Caco-2 (cell line): ENCODE results near the gene HDAC10. TPM values are rescaled to one million over a fixed set of nuclear protein-coding genes. Genes with fewer than 3 reads are reported as not detected.

Source experiments
- BruUV-seq: library from RNA; stranded (reverse); fragments of 400-500 nt; replicated peaks from 2 replicates; lab custom pipeline; 2021; lab: Mats Ljungman, UMichigan
- CTCF ChIA-PET: fragments of 300-600 bp; sonication (Branson Sonifier 250); formaldehyde crosslinking; loops from one replicate; lab custom pipeline; 2022; ENCODE audit warnings: antibody characterized with exemption; lab: Charles Lee
- POLR2A ChIA-PET: fragments of 300-600 bp; sonication (Branson Sonifier 250); formaldehyde crosslinking; loops from one replicate; lab custom pipeline; 2022; ENCODE audit warnings: antibody characterized with exemption; lab: Charles Lee
- DNase-seq, 2 experiments: peaks; one replicate each; pipeline versions ENCODE4 v3.0.0 to v3.0.0-alpha.2; 2020 to 2022
- H3K27me3 ChIP-seq: replicated peaks from 2 replicates; pipeline ENCODE4 v1.6.0; 2011; ENCODE audit warnings: low read length; ENCODE audit not compliant: control insufficient read depth, insufficient read depth
- H3K36me3 ChIP-seq: 2 replicates; pipeline ENCODE4 v1.5.1; 2011; ENCODE audit warnings: low read length; ENCODE audit not compliant: control insufficient read depth, insufficient read depth
- H3K4me1 ChIP-seq: fragments of 250-450 bp; sonication (Bioruptor Pico); 2 replicates; pipeline ENCODE4 v1.5.1; 2020; ENCODE audit warnings: mild to moderate bottlenecking
- H3K4me3 ChIP-seq: 2 replicates; pipeline ENCODE4 v1.5.1; 2011; ENCODE audit warnings: low read depth, mild to moderate bottlenecking, control low read depth, low read length
- H3K9me3 ChIP-seq: fragments of 250-450 bp; sonication (Bioruptor Pico); 2 replicates; pipeline ENCODE4 v1.5.1; 2020; ENCODE audit warnings: mild to moderate bottlenecking, moderate library complexity
- H3K27ac Mint-ChIP-seq: one replicate; pipeline ENCODE4 v1.8.0; 2022; ENCODE audit warnings: mixed read lengths; ENCODE audit not compliant: unreplicated experiment
- H3K27me3 Mint-ChIP-seq: one replicate; pipeline ENCODE4 v1.8.0; 2022; ENCODE audit warnings: mixed read lengths; ENCODE audit not compliant: insufficient read depth, unreplicated experiment
- H3K36me3 Mint-ChIP-seq: one replicate; pipeline ENCODE4 v1.8.0; 2022; ENCODE audit warnings: mild to moderate bottlenecking, mixed read lengths; ENCODE audit not compliant: insufficient read depth, unreplicated experiment
- H3K4me1 Mint-ChIP-seq: one replicate; pipeline ENCODE4 v1.8.0; 2022; ENCODE audit warnings: low read depth, mixed read lengths; ENCODE audit not compliant: unreplicated experiment
- H3K4me3 Mint-ChIP-seq: one replicate; pipeline ENCODE4 v1.8.0; 2022; ENCODE audit warnings: mild to moderate bottlenecking, moderate library complexity, mixed read lengths; ENCODE audit not compliant: unreplicated experiment
- H3K9me3 Mint-ChIP-seq: one replicate; pipeline ENCODE4 v1.8.0; 2022; ENCODE audit warnings: mixed read lengths; ENCODE audit not compliant: unreplicated experiment
- intact Hi-C: fragments of 100-400 bp; cut with micrococcal nuclease; formaldehyde crosslinking; loops from one replicate; pipeline ENCODE4 v1.10.0; 2022; ENCODE audit not compliant: unreplicated experiment
- total RNA-seq: library from RNA; stranded (reverse); gene quantifications from 2 replicates; pipeline ENCODE4 v1.2.3, GENCODE V29; 2022
- TF ChIP-seq, protein P1 (sequence below), 2 experiments: fragments of 200-600 bp in 1 of 2; IDR thresholded peaks; 1 replicate in 1 of 2; 2 replicates in 1 of 2; pipeline versions ENCODE4 v1.5.1 to v1.8.0; 2011 to 2022; ENCODE audit warnings: antibody characterized with exemption in 1 of 2, control low read depth in 1 of 2, inconsistent platforms in 1 of 2, low read depth in 1 of 2, low read length in 1 of 2, mild to moderate bottlenecking in 1 of 2, moderate library complexity in 1 of 2; ENCODE audit not compliant: insufficient read depth in 1 of 2, severe bottlenecking in 1 of 2, unreplicated experiment in 1 of 2

Gene HDAC10
- total RNA-seq, 1 experiment from 2014 or later: 63.5 TPM

DNA sequence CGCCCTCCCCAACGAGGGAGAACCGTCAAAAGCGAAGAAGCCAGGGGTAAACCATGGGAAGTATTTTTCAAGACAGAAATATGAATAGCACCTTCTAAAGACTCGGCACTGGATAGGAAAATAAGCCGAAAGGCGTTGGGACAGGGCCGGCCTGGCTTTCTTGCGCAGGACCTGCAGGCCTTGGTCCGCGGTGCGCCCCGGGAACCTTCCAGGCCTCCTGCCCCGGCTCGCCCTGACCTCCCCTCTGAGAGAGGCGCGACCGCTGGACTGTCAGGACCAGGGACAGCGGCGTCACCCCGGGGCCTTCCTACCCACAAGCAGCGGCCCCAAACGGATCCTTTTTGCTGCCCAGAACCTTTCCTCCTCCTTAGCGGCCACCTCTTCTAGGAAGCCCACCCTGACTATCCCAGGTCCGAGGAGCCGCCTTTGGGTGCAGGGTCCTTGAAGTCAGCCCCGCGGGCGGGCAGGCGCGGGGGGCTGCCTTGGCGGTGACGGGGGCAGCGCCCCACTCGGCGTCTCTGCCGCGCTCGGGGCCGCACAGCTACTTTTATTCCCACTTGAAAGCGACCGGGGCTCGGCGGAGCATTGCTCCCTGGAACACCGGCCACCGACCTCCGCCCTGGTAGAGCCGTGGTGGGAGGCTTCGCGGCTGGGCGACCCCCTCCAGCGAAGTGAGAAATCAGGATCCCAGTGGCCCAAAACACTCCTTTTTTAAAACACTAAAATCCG lies 19.8 kb upstream of the HDAC10 start:
- no peaks in the 10 kb centered on the region for H3K4me1 Mint-ChIP-seq
- H3K27me3 ChIP-seq: no peaks in the 10 kb centered on the region
- no peaks in the 10 kb centered on the region for H3K27me3 Mint-ChIP-seq
- H3K4me1 ChIP-seq: peaks cover 16% of the 10 kb centered on the region
- intact Hi-C loops: loop anchor here (5.0 kb wide), 2 partner anchors 56 to 71 kb away; partner anchors contain the start of genes DENND6B and PPP6R2
- H3K36me3 Mint-ChIP-seq: peaks cover 34% of the 10 kb centered on the region
- CTCF ChIA-PET: interaction anchor here (0.6 kb wide), 3 partner anchors 20 to 430 kb away, joined by 3 to 6 read pairs (median 5); partner anchors contain the start of gene HDAC10
- no peak overlapping the region for H3K27ac Mint-ChIP-seq
- H3K9me3 Mint-ChIP-seq: no peaks in the 10 kb centered on the region
- POLR2A ChIA-PET: interaction anchor here (0.5 to 0.6 kb wide), 3 partner anchors 77 to 292 kb away, joined by 5 to 6 read pairs (median 5); partner anchors contain the start of gene SYCE3
- peaks cover 2% of the 10 kb centered on the region for H3K36me3 ChIP-seq
- H3K4me3 Mint-ChIP-seq: peak overlapping the region; percentile 66
- H3K9me3 ChIP-seq: no peaks in the 10 kb centered on the region
- BruUV-seq: no TSS peak
- DNase-seq: peak; percentile 79 to 88
- H3K4me3 ChIP-seq: peak overlapping the region; percentile 45
- TF ChIP-seq, protein P1, sequence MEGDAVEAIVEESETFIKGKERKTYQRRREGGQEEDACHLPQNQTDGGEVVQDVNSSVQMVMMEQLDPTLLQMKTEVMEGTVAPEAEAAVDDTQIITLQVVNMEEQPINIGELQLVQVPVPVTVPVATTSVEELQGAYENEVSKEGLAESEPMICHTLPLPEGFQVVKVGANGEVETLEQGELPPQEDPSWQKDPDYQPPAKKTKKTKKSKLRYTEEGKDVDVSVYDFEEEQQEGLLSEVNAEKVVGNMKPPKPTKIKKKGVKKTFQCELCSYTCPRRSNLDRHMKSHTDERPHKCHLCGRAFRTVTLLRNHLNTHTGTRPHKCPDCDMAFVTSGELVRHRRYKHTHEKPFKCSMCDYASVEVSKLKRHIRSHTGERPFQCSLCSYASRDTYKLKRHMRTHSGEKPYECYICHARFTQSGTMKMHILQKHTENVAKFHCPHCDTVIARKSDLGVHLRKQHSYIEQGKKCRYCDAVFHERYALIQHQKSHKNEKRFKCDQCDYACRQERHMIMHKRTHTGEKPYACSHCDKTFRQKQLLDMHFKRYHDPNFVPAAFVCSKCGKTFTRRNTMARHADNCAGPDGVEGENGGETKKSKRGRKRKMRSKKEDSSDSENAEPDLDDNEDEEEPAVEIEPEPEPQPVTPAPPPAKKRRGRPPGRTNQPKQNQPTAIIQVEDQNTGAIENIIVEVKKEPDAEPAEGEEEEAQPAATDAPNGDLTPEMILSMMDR (IDR thresholded peaks at IDR 0.05; ENCODE audit: insufficient read depth in 1 of 2, low read depth in 1 of 2, low read length in 1 of 2, severe bottlenecking in 1 of 2, unreplicated experiment in 1 of 2): no peak

DNA sequence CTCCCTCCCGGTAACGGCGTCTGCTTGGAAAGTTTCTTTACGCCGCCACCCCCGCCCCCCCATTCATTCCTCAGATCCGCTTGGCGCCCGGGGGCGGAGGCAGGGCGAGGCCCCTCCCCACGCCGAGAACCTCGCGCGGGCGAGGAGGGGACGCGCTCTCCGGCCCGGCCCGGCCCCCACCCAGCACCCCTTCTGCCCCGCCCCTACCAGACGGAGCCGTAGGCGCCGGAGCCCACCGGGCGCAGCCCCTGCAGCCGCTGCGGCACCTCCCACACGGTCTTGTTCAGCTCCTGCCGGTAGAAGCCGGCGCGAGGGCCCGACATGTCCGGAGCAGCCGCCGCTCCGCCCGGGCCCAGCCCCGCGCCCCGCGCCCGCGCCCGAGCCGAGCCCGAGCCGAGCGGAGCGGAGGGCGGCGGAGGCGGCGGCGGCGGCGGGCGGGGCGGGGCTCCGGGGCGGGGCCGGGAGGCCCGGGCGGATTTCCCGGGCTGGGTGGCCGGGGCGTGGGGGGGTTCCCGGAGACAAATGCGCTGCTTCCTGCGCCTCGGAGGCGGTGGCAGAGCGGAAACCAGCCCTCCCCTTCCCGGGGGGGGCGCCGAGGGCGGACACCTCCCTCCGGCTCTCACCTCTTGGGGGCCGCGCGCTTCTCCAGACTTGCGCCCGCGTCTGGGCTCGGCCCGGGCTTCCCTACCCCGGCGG lies 19.1 kb upstream of the HDAC10 start, which contains the start of gene MAPK11:
Gene MAPK11, minus strand, starts transcription at position 411 of the 696 bp plus-strand sequence. Its CDS starts 88 bp downstream, at position 323.
- intact Hi-C loops: loop anchor here (5.0 kb wide), 2 partner anchors 57 to 72 kb away; partner anchors contain the start of genes DENND6B and PPP6R2
- DNase-seq: no peak
- TF ChIP-seq, protein P1 (IDR thresholded peaks at IDR 0.05; ENCODE audit: insufficient read depth in 1 of 2, low read depth in 1 of 2, low read length in 1 of 2, severe bottlenecking in 1 of 2, unreplicated experiment in 1 of 2): no peak
- H3K27ac Mint-ChIP-seq: no peak within 1 kb of the TSS
- CTCF ChIA-PET: interaction anchor here (1.1 kb wide), 1 partner anchor 18 kb away, joined by 3 read pairs; no protein-coding TSS in a partner anchor
- H3K4me1 Mint-ChIP-seq: no peaks in the 10 kb centered on the region
- Histone ChIP-seq H3K4me3 (peak within 1 kb of the TSS; percentile 45), H3K9me3 (no peaks in the 10 kb centered on the region), H3K36me3 (peaks cover 2% of the 10 kb centered on the region; the same call in 1 of the 2 replicates), H3K27me3 (no peaks in the 10 kb centered on the region), H3K4me1 (peaks cover 16% of the 10 kb centered on the region)
- no TSS peak for BruUV-seq
- H3K36me3 Mint-ChIP-seq: peaks cover 27% of the 10 kb centered on the region
- no peaks in the 10 kb centered on the region for H3K27me3 Mint-ChIP-seq
- peak within 1 kb of the TSS; percentile 66 for H3K4me3 Mint-ChIP-seq
- POLR2A ChIA-PET: no interaction called here
- no peaks in the 10 kb centered on the region for H3K9me3 Mint-ChIP-seq

DNA sequence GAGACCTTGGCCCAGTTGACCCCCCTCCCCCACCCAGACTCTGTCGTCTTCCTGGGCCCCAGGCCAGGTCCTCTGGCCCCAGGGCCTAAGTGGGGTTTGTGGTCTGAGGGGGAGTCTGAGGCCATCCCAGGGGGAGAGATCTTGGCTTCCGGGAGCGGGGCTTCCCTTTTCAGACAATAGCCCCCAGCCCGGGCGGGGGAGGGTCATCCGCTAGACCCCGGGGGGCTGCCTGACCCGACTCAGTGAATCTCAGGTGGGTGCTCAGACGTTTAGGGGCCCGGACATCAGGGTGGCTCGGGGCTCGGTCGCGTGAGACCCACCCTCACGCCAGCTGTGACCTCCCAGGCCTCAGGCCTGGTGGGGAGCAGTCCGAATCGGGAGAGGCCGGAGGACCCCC lies 18.5 kb upstream of the HDAC10 start:
- DNase-seq: no peak
- H3K9me3 ChIP-seq: no peaks in the 10 kb centered on the region
- no peaks in the 10 kb centered on the region for H3K27me3 ChIP-seq
- CTCF ChIA-PET: interaction anchor here (1.1 kb wide), 1 partner anchor 17 kb away, joined by 3 read pairs; no protein-coding TSS in a partner anchor
- H3K36me3 ChIP-seq: no peaks in the 10 kb centered on the region
- Mint-ChIP-seq H3K4me1 (no peaks in the 10 kb centered on the region), H3K9me3 (no peaks in the 10 kb centered on the region), H3K27ac (no peak overlapping the region), H3K4me3 (peak overlapping the region; percentile 54), H3K27me3 (no peaks in the 10 kb centered on the region), H3K36me3 (peaks cover 23% of the 10 kb centered on the region)
- TF ChIP-seq, protein P1 (IDR thresholded peaks at IDR 0.05; ENCODE audit: insufficient read depth in 1 of 2, low read depth in 1 of 2, low read length in 1 of 2, severe bottlenecking in 1 of 2, unreplicated experiment in 1 of 2): no peak
- POLR2A ChIA-PET: no interaction called here
- H3K4me1 ChIP-seq: peaks cover 16% of the 10 kb centered on the region
- intact Hi-C loops: no loop called here
- H3K4me3 ChIP-seq: peak overlapping the region; percentile 45
- no TSS peak for BruUV-seq
